GM19239 (cell line): ENCODE measurements around the gene MAGEL2.

Experiments
- DNase-seq: peaks from one replicate; pipeline ENCODE4 v3.0.0; 2011; ENCODE audit warnings: low spot score; ENCODE audit not compliant: insufficient read length
- FAIRE-seq: peaks from 2 replicates; lab custom pipeline; 2011; peaks lifted over from hg19 to GRCh38; lab: Jason Lieb, UNC

Gene MAGEL2

DNA sequence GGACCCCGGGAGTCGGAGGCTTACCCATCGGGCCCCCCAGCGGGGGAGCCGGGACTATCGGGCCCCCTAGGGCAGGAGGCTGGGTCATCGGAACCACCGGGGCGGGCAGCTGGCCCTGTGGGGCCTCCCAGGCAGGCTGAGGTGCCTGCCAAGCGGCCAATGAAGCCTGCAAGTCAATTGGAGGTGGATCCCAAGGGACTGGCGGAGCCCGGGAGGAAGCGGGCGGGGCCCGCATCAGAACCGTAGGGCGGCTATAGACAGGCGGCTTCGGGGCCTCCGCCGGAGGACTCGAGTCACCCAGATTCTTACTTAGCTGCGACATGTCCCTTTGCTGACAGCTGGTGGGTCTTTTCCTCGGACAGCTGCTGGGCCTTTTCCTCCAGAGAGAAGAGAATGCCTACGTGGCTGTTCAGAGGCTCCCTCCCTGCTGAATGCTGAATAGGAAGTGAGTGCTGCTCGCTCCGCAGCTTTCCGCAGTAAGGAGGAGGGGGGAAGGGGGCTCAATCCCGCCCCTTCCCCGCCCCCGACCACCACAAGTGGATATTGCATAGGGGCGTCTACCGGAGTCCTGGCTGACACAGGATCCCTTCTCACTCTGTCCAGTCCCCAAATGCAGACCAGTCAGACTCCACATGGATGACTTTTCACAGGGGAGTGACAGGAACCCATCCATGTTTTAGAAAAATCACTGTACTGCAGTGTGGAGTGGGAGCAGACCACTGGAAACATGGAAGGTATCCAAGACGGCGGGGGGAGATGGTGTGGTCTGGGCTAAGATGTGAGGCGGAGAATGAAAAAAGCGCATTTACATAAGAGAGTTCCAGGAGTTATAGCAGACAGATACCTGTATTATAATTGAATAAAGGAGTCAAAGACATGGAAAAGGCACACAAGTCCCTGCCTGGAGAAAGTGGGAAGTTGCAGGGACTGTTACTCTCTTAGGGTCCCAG lies at the start of gene MAGEL2:
Gene MAGEL2 (minus strand): TSS at position 447 of the 950 bp plus-strand sequence. CDS start 125 bp downstream, at position 322.
- no peak for FAIRE-seq
- DNase-seq: no peak

GRCh38 chr15:23695282-23695681 lies 47.6 kb upstream of the MAGEL2 start:
- no peak for DNase-seq
- no peak for FAIRE-seq

- FAIRE-seq: no peak
- DNase-seq: no peak
Observed at GRCh38 chr15:23694592-23694991, 46.9 kb upstream of the MAGEL2 start.

DNA sequence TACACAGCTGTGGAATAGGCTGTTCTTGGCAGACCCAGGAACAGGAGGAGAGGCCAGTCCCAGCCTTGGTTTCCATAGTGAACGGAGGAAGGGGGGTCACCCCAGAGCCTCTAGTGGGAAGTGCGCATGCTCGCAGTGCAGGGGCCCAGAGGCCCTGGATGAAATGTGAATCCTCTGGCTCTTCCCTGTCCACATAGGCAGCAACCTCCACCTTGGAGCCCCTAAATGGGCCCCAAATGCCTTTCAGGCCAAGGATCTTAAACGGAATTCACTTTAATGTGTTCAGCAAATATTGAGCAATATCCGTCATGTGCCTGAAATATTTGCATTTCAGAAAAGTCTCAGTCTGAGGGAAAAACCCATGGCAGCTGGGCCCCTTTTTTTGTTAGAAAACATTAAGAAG lies 42.8 kb upstream of the MAGEL2 start:
- DNase-seq (no peak), FAIRE-seq (no peak)

GRCh38 chr15:23690015-23690414 lies 42.3 kb upstream of the MAGEL2 start:
- no peak for FAIRE-seq
- DNase-seq: no peak

DNA sequence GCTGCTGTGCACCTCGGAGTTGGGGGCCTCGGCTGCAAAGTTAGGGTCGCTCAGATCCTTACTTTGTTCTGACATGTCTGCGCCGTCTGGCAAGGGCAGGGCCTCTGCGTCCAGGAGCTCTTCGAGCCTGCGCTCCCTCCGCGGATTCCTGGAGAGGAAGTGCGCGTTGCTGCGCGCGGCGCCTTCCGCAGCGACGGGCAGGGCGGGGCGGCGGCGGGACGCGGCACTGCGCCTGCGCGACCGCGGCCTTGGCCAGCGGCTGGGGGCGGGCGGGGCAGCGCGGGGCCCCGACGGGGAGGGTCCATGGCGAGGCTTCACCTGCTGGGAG lies 39.4 kb upstream of the MAGEL2 start, which contains the start of gene NDN:
Gene NDN (minus strand): TSS at position 163 of the 328 bp plus-strand sequence. CDS start 88 bp downstream, at position 75.
- no peak for FAIRE-seq
- no peak for DNase-seq

GRCh38 chr15:23686466-23687142 lies 38.9 kb upstream of the MAGEL2 start:
- FAIRE-seq (no peak), DNase-seq (no peak)

DNA sequence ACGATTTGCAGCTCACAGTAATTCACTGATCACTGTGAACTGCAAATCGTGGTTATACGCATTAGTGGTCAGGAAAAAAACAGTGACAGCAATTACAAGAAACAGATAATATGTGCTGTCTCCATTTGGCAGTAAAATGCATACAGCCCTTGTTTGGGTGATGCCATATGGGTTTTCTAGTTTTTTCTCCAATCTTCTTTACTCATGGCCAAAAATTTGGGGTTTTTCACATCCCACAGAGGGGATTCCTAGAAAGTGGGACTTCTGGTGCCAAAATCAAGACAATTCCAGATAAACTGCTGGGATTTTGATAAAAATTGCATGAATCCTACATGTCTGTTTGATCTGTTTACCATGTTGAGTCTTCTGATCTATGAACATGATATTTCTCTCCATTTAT lies 23.8 kb upstream of the MAGEL2 start:
- FAIRE-seq (no peak), DNase-seq (no peak)

DNA sequence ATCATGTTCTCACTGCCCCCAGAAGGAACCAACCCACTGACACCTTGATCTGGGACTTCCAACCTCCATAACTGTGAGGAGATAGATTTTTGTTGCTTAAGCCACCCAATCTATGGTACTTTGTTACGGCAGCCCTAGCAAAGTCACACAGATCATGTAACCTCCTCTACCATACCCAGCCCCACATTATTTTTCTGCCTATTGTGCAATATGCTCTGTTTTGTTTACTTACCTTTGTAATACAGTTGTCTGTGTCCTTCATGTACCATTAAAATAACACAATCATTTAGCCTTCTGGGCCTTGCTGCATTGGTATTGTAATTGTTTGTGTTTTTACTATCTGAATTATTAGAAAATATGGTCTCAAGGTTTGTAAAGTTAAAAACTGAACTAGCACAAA lies 23.3 kb upstream of the MAGEL2 start:
- DNase-seq (no peak), FAIRE-seq (no peak)

DNA sequence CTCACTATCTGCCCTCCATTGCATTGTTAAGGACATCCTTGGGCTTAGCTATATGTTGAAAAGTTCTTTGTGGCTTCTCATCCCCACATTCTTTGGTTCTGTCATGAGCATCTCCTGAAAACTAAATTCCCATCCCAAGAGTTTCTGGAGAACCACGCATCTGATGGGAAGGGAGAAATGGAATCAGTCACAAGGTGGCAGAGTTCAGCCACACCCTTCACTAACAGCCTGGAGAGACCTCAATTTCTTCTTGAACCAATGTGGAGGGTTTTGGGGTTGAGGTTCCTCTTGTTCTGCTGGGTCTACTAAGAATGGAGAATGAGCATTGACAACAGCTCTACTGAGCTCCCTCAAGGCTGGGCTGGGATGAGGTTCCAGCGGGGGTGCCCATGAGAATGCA lies 15.6 kb upstream of the MAGEL2 start:
- FAIRE-seq: no peak
- no peak for DNase-seq

DNA sequence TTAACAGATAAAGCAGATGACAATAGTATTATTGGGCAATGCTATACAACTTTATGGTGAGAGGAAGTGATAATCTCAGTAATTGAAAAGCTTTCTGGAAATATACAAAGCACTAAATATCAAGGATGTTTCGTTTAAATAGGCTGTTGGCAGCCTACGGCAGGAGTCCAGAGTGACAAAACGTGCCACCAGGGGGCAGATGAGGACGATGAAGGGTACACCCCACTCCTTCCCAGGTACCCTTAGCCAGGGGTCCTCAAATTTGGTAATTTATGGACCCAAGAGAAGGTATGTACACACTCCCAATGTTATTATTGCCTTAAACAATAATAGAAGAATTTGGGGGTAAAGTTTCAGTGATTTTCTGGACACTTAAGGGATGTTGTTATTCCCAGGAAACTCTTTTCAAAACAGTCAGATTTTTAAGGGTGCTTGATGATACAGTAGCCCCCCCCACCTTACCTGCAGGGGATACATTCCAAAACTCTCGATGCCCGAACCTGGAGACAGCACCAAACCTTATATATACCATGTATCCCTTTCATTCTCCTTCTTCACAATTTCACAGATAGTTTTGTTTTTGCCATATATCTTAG lies 1.4 kb upstream of the MAGEL2 start:
- no peak for FAIRE-seq
- no peak for DNase-seq

- FAIRE-seq (no peak), DNase-seq (no peak)
Observed at GRCh38 chr15:23647001-23647295, 719 bp downstream of the MAGEL2 start.

GRCh38 chr15:23646165-23647000 lies 1.3 kb downstream of the MAGEL2 start:
- FAIRE-seq: no peak
- no peak for DNase-seq

DNA sequence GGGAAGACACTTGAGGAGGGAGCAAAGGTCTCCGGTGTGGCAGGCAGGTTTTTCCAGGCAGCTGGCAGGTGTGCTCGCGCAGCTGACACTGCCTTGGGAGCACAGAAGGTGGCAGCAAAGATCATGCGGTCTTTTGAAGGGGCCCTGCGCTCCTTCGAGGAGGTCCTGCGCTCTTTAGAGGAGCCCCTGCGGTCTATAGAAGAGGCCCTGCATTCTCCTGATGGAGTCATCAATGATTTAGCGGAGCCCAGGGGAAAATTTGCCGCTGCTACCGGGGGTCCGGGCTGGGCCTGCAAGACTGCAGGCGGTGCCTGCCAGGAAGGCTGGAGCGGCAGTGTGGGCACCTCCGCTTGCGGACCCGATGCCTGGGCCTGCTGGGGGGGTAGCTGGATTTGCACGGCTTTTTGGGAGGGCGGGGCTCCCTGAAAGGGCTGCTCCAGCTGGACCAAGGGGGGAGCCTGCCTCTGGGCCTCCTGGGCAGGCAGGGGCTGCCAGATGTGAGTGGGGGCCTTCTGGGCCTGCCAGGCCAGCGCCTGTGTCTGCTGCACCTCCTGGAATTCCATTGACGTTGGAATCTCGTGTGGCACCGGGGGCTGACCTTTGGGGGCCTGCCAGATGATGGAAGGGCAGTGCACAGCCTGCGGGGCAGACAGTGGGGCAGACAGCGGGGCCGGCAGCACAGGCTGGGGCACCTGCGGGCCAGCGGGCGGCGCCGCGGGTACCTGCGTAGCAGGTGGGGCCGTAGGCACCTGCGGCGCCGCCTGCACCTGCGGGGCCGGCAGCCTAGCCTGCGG lies 2.1 kb downstream of the MAGEL2 start:
- no peak for FAIRE-seq
- DNase-seq: no peak

GRCh38 chr15:23644829-23645228 lies 2.8 kb downstream of the MAGEL2 start:
- no peak for DNase-seq
- FAIRE-seq: no peak

GRCh38 chr15:23642413-23643044 lies 5.1 kb downstream of the MAGEL2 start:
- FAIRE-seq (no peak), DNase-seq (no peak)

DNA sequence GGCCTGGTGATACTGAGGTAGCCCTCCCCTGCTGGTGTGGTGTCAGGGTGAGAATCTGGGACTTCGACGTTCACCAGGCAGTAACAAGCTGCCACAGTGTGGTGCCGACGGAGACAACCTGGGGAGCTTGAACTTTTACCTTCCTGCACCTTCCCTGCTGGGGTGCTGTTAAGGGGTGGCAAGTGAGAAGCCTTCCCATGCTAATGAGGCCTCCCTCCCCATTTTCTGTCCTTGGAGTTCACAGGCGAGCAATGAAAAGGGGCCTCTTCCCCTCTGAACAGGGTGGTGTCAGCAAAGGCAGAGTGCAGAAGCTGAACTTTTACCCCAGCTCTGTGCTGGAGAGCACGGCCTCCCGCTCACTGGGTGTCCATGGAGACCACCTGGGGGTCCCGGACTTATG lies 13.5 kb downstream of the MAGEL2 start:
- DNase-seq (no peak), FAIRE-seq (no peak)

DNA sequence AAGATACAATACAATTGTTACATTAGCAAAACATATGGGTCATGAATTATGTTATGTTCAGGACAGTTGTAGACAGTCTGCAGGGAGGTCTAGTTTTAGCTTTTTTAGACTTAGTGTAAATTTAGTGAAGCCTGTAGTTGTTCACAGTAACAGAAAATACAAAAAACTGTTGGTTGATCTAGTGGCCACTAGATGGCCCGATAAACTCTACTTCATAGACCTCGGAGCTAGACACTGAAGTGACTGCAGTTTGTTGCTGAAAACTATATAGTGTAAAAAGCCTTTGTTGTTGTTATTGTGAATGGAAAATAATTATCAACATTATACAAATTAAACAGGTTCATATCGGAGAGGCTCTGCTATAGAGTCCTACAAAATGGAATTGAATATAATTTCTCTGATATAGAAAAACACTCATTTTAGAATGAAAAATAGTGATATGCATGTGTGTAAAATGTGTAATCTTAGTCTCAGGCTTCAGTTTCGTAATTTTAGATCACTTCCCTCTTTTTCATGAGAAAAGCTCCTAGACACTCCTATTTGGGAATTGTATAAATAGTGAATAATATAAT lies 18.3 kb downstream of the MAGEL2 start:
- FAIRE-seq (no peak), DNase-seq (no peak)
